Mesendoderm (in vitro differentiated cells): ENCODE results near the gene PRKAG1. TPM values are rescaled to one million over a fixed set of nuclear protein-coding genes. Genes with fewer than 3 reads are reported as not detected.
"Not testable (repeated sequence)": the region's sequence is repeated elsewhere in the genome, so short reads cannot be mapped to it uniquely, and the experiment has no call there.

Experiments
- DNase-seq: peaks from one replicate; pipeline ENCODE4 v3.0.0; 2013
- H2AK5ac ChIP-seq: 2 replicates; pipeline ENCODE4 v1.6.1; 2013; ENCODE audit warnings: low read length, inconsistent platforms
- H2BK120ac ChIP-seq: 2 replicates; pipeline ENCODE4 v1.6.1; 2013; ENCODE audit warnings: low read depth, mild to moderate bottlenecking, low read length, moderate library complexity, mixed read lengths
- H2BK15ac ChIP-seq: replicated peaks from 2 replicates; pipeline ENCODE4 v1.6.1; 2013; ENCODE audit warnings: low read depth, mild to moderate bottlenecking, moderate library complexity
- H2BK5ac ChIP-seq: 2 replicates; pipeline ENCODE4 v1.6.1; 2013; ENCODE audit warnings: low read length, inconsistent platforms
- H3K18ac ChIP-seq: 2 replicates; pipeline ENCODE4 v1.6.1; 2013; ENCODE audit warnings: mild to moderate bottlenecking, low read length, mixed read lengths
- H3K23ac ChIP-seq: one replicate; pipeline ENCODE4 v1.6.1; 2013; ENCODE audit warnings: low read length
- H3K27ac ChIP-seq: 2 replicates; pipeline ENCODE4 v1.5.1; 2013; ENCODE audit warnings: low read depth, mild to moderate bottlenecking, inconsistent platforms, low read length, moderate library complexity
- H3K27me3 ChIP-seq: 2 replicates; pipeline ENCODE4 v1.6.1; 2013; ENCODE audit warnings: low read length, control low read depth, mild to moderate bottlenecking, inconsistent platforms; ENCODE audit not compliant: insufficient read depth, poor library complexity
- H3K36me3 ChIP-seq: 2 replicates; pipeline ENCODE4 v1.6.1; 2013; ENCODE audit warnings: low read length, inconsistent platforms; ENCODE audit not compliant: control insufficient read depth, insufficient read depth
- H3K4ac ChIP-seq: one replicate; pipeline ENCODE4 v1.6.1; 2013; ENCODE audit warnings: low read depth, mild to moderate bottlenecking, low read length, moderate library complexity
- H3K4me1 ChIP-seq: 2 replicates; pipeline ENCODE4 v1.6.1; 2013; ENCODE audit warnings: low read depth, low read length, inconsistent platforms; ENCODE audit not compliant: control insufficient read depth
- H3K4me2 ChIP-seq: 2 replicates; pipeline ENCODE4 v1.6.1; 2013; ENCODE audit warnings: low read length
- H3K4me3 ChIP-seq: 2 replicates; pipeline ENCODE4 v1.5.1; 2013; ENCODE audit warnings: mild to moderate bottlenecking, low read length
- H3K56ac ChIP-seq: one replicate; pipeline ENCODE4 v1.6.1; 2013; ENCODE audit warnings: low read length
- H3K79me1 ChIP-seq: 2 replicates; pipeline ENCODE4 v1.6.1; 2013; ENCODE audit warnings: low read length, inconsistent platforms
- H3K79me2 ChIP-seq: 2 replicates; pipeline ENCODE4 v1.6.1; 2013; ENCODE audit warnings: mild to moderate bottlenecking, low read length; ENCODE audit not compliant: control insufficient read depth, insufficient read depth
- H3K9ac ChIP-seq: 2 replicates; pipeline ENCODE4 v1.6.1; 2013; ENCODE audit warnings: low read length, inconsistent platforms
- H4K5ac ChIP-seq: one replicate; pipeline ENCODE4 v1.6.1; 2013; ENCODE audit warnings: low read length
- H4K8ac ChIP-seq: one replicate; pipeline ENCODE4 v1.6.1; 2013; ENCODE audit warnings: low read depth, mild to moderate bottlenecking, control low read depth, low read length, moderate library complexity
- WGBS: extraction: QIAGEN DNeasy Blood & Tissue Kit; methylation state at CpG from one replicate; pipeline ENCODE4 v1.1.7; 2013; ENCODE audit warnings: low lambda C conversion rate, missing lambda C conversion rate; ENCODE audit not compliant: insufficient coverage; ENCODE audit errors: extremely low coverage; 5-methylcytosine and 5-hydroxymethylcytosine counted together
- polyA plus RNA-seq, 2 experiments: library from polyadenylated mRNA; stranded (reverse); fragments of 200-250 nt; gene quantifications; one replicate each; pipeline ENCODE4 v1.2.3, GENCODE V29; 2013

The PRKAG1 gene
- polyA plus RNA-seq (2013, experiment 1 of 2), result 25.8 TPM
- polyA plus RNA-seq (2013, experiment 2 of 2), result 25.6 TPM

- no peak within 1 kb of the TSS for H4K8ac ChIP-seq
- no peaks in the 10 kb centered on the region for H3K79me1 ChIP-seq
- peak within 1 kb of the TSS; percentile 75 for H3K4me3 ChIP-seq
- no peak within 1 kb of the TSS for H4K5ac ChIP-seq
- peak within 1 kb of the TSS; percentile 94 for H3K9ac ChIP-seq
- H3K79me2 ChIP-seq, result no peaks in the 10 kb centered on the region
- H2BK15ac ChIP-seq, result no peak within 1 kb of the TSS
- H3K4me2 ChIP-seq, result peak within 1 kb of the TSS; percentile 70
- no peak within 1 kb of the TSS for H2AK5ac ChIP-seq
- H3K56ac ChIP-seq, result peak within 1 kb of the TSS; percentile 97
- peak within 1 kb of the TSS; percentile 69 for H2BK5ac ChIP-seq
- peak within 1 kb of the TSS; percentile 84 for H3K23ac ChIP-seq
- peak within 1 kb of the TSS; percentile 22 for H3K18ac ChIP-seq
- H3K36me3 ChIP-seq, result peaks cover 11% of the 10 kb centered on the region
- peak within 1 kb of the TSS; percentile 44 for H3K4ac ChIP-seq
- WGBS, result no CpG with 5 or more reads among the region's 59 CpGs
- H3K4me1 ChIP-seq, result no peaks in the 10 kb centered on the region
- no peak within 1 kb of the TSS for H2BK120ac ChIP-seq
- peak; percentile 99 for DNase-seq
- H3K27me3 ChIP-seq, result no peaks in the 10 kb centered on the region
- H3K27ac ChIP-seq, result peak within 1 kb of the TSS; percentile 72
Measured at GRCh38 chr12:49018261-49019119, at the start of gene PRKAG1. Gene PRKAG1, minus strand, starts transcription at chr12:49018776. Its CDS starts 36 bp downstream, at chr12:49018740.

- DNase-seq, result peak; percentile 84
- H3K36me3 ChIP-seq, result no peaks in the 10 kb centered on the region
- H2AK5ac ChIP-seq, result no peak overlapping the region
- no peak overlapping the region for H2BK120ac ChIP-seq
- H3K4me3 ChIP-seq, result no peak overlapping the region
- no peak overlapping the region for H4K8ac ChIP-seq
- H3K4me1 ChIP-seq, result peaks cover 5% of the 10 kb centered on the region
- no peak overlapping the region for H3K4ac ChIP-seq
- H3K27me3 ChIP-seq, result no peaks in the 10 kb centered on the region
- H3K79me2 ChIP-seq, result no peaks in the 10 kb centered on the region
- H3K56ac ChIP-seq, result no peak overlapping the region
- no CpG with 5 or more reads among the region's 4 CpGs for WGBS
- H3K4me2 ChIP-seq, result no peak overlapping the region
- no peak overlapping the region for H2BK15ac ChIP-seq
- H3K27ac ChIP-seq, result no peak overlapping the region
- H3K23ac ChIP-seq, result no peak overlapping the region
- H3K18ac ChIP-seq, result no peak overlapping the region
- H3K79me1 ChIP-seq, result peaks cover 1% of the 10 kb centered on the region
- H3K9ac ChIP-seq, result no peak overlapping the region
- H2BK5ac ChIP-seq, result no peak overlapping the region
- H4K5ac ChIP-seq, result no peak overlapping the region
Measured at GRCh38 chr12:49066120-49066519, 47.5 kb upstream of the PRKAG1 start.

- H3K23ac ChIP-seq, result no peak overlapping the region
- H2BK15ac ChIP-seq, result no peak overlapping the region
- no peak for DNase-seq
- no peak overlapping the region for H3K27ac ChIP-seq
- no peak overlapping the region for H3K4me2 ChIP-seq
- peaks cover 5% of the 10 kb centered on the region for H3K4me1 ChIP-seq
- no peak overlapping the region for H2AK5ac ChIP-seq
- H3K18ac ChIP-seq, result no peak overlapping the region
- peaks cover 1% of the 10 kb centered on the region for H3K79me1 ChIP-seq
- H3K27me3 ChIP-seq, result no peaks in the 10 kb centered on the region
- H3K4me3 ChIP-seq, result no peak overlapping the region
- H4K5ac ChIP-seq, result no peak overlapping the region
- H4K8ac ChIP-seq, result no peak overlapping the region
- no peak overlapping the region for H3K4ac ChIP-seq
- H2BK120ac ChIP-seq, result no peak overlapping the region
- no CpG with 5 or more reads among the region's 5 CpGs for WGBS
- H3K79me2 ChIP-seq, result peaks cover 6% of the 10 kb centered on the region
- no peak overlapping the region for H2BK5ac ChIP-seq
- no peak overlapping the region for H3K56ac ChIP-seq
- H3K9ac ChIP-seq, result no peak overlapping the region
- no peaks in the 10 kb centered on the region for H3K36me3 ChIP-seq
Measured at GRCh38 chr12:49064767-49065152, 46.2 kb upstream of the PRKAG1 start.

- no CpG with 5 or more reads among the region's 17 CpGs for WGBS
- H2BK5ac ChIP-seq, H3K36me3 ChIP-seq, H4K8ac ChIP-seq, H3K4me3 ChIP-seq, H3K56ac ChIP-seq, H3K4me2 ChIP-seq, H2BK15ac ChIP-seq, H3K4me1 ChIP-seq, H3K27ac ChIP-seq, DNase-seq, H3K18ac ChIP-seq, H3K79me1 ChIP-seq, H3K23ac ChIP-seq, H3K9ac ChIP-seq, H2AK5ac ChIP-seq, H3K4ac ChIP-seq, H4K5ac ChIP-seq, H2BK120ac ChIP-seq, H3K27me3 ChIP-seq: not testable (repeated sequence)
- H3K79me2 ChIP-seq, result peaks cover 34% of the 10 kb centered on the region
Measured at GRCh38 chr12:49061916-49062315, 43.3 kb upstream of the PRKAG1 start.

DNA sequence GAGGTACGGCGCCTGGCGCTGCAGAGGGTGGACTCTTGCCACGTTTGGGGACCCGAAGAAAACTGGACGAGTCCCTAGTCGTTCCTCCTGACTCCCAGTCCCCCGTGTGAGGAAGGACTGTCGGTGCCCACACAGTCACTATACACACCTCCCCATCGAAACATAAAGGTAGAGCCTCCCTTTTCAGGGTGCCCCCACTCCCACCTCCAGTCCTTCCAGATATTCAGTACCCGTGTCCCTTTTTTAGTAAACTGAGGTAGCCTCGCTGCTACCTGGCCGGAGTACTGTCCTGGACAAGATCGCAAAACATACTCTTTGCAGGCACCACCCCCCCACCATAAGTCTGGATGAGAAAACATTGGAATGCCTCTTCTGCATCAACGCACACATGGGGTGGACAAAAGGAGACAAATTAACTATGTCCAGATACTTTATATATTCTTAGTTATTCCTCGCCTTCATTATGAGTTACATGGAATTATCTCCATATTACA lies 42.6 kb upstream of the PRKAG1 start:
- no peak for DNase-seq
- Histone ChIP-seq H3K9ac (peak overlapping the region; percentile 97), H2BK15ac (no peak overlapping the region), H3K36me3 (no peaks in the 10 kb centered on the region), H2AK5ac (no peak overlapping the region), H2BK5ac (peak overlapping the region; percentile 40), H3K27ac (no peak overlapping the region), H3K4me1 (peaks cover 10% of the 10 kb centered on the region), H4K5ac (peak overlapping the region; percentile 81), H3K27me3 (no peaks in the 10 kb centered on the region), H3K23ac (no peak overlapping the region), H3K4me3 (peak overlapping the region; percentile 55), H3K4me2 (peak overlapping the region; percentile 94), H3K79me1 (peaks cover 7% of the 10 kb centered on the region), H3K4ac (peak overlapping the region; percentile 39), H3K79me2 (peaks cover 42% of the 10 kb centered on the region), H3K18ac (peak overlapping the region; percentile 63), H2BK120ac (no peak overlapping the region), H4K8ac (no peak overlapping the region), H3K56ac (peak overlapping the region; percentile 91)
- WGBS, result no CpG with 5 or more reads among the region's 16 CpGs
